ENCODE data around the gene POPDC2. TPM values are rescaled to one million over a fixed set of nuclear protein-coding genes. Genes with fewer than 3 reads are reported as not detected.
A peak's percentile ranks its signal among the peaks of the same experiment; 100 is the strongest.
"Not testable (repeated sequence)": the region's sequence is repeated elsewhere in the genome, so short reads cannot be mapped to it uniquely, and the experiment has no call there.

Gene POPDC2
- polyA plus RNA-seq, 1 of the 3 experiments (the other 2 are of a cell fraction) = 19.9 TPM

GRCh38 chr3:119679874-119680273 is 19.5 kb upstream of the POPDC2 start:
- Histone ChIP-seq H3F3A (replicated peaks; ENCODE audit: insufficient read depth) (no peaks in the 10 kb centered on the region), H3K27ac (ENCODE audit: low read depth in 2 of 2, low read length in 1 of 2) (peak overlapping the region in 1 of 2 experiments; percentile 81; a peak in 2 of 4 replicates), H3K27me3 (ENCODE audit: insufficient read depth) (no peaks in the 10 kb centered on the region), H3K4me1 (ENCODE audit: control insufficient read depth in 1 of 2, insufficient read depth in 2 of 2, low read depth in 1 of 2, low read length in 1 of 2) (peaks cover 0 to 23% of the 10 kb centered on the region in 2 experiments; a peak in 2 of 4 replicates), H4K20me1 (ENCODE audit: insufficient read depth) (no peaks in the 10 kb centered on the region), H3K36me3 (replicated peaks in 1 of 2; ENCODE audit: control insufficient read depth in 1 of 2, insufficient read depth in 2 of 2, low read length in 1 of 2) (peaks cover 0 to 1% of the 10 kb centered on the region in 2 experiments), H3K4me2 (no peak overlapping the region), H3K9ac (no peak overlapping the region), H3K9me2 (no peaks in the 10 kb centered on the region), H3K79me2 (ENCODE audit: insufficient read depth) (peaks cover 8% of the 10 kb centered on the region; the same call in 1 of the 2 replicates), H3K9me3 (no peaks in the 10 kb centered on the region), H3K4me3 (ENCODE audit: low read depth in 2 of 2, low read length in 1 of 2) (no peak overlapping the region), H2AFZ (ENCODE audit: low read depth) (peak overlapping the region; percentile 66; the same call in 1 of the 2 replicates)
- 0 out of 2 replicates have a peak, but pooled peaks have one; percentile 16 for TF ChIP-seq FOXJ3 (CRISPR knock-in tag; IDR thresholded peaks at IDR 0.05)
- TF ChIP-seq EP300 (IDR thresholded peaks at IDR 0.05; ENCODE audit: borderline replicate concordance in 1 of 2, low read depth in 1 of 2, low read length in 1 of 2) = peak in 1 of 2 experiments; percentile 64; a peak in 1 of 4 replicates
- TF ChIP-seq MXI1 (IDR thresholded peaks at IDR 0.05; ENCODE audit: low read depth, low read length) = no peak
- peak; percentile 65 for TF ChIP-seq GATA2 (CRISPR knock-in tag; IDR thresholded peaks at IDR 0.05)
- TF ChIP-seq POLR2AphosphoS5 (IDR thresholded peaks at IDR 0.05; ENCODE audit: low read depth, low read length) = no peak
- peak; percentile 54; the same call in 1 of the 2 replicates for TF ChIP-seq RCOR1 (IDR thresholded peaks at IDR 0.05; ENCODE audit: low read length)
- ChIA-PET CTCF (interaction anchor here (0.5 to 3.7 kb wide), 16 partner anchors 8 to 797 kb away, joined by 3 to 40 read pairs (median 6); partner anchors contain the start of genes B4GALT4, IGSF11 and TMEM39A), POLR2A (interaction anchor here (0.9 to 1.1 kb wide), 3 partner anchors 182 to 357 kb away, joined by 3 to 4 read pairs (median 3); partner anchors contain the start of gene TMEM39A)
- no peak for DNase-seq

- not testable (repeated sequence) for DNase-seq; H3K79me2 ChIP-seq (ENCODE audit: insufficient read depth); H2AFZ ChIP-seq (ENCODE audit: low read depth); H3K27me3 ChIP-seq (ENCODE audit: insufficient read depth); H3F3A ChIP-seq (replicated peaks; ENCODE audit: insufficient read depth); H3K27ac ChIP-seq (ENCODE audit: low read depth in 2 of 2, low read length in 1 of 2); H3K9me3 ChIP-seq; H4K20me1 ChIP-seq (ENCODE audit: insufficient read depth); H3K4me3 ChIP-seq (ENCODE audit: low read depth in 2 of 2, low read length in 1 of 2); H3K9ac ChIP-seq; H3K36me3 ChIP-seq (replicated peaks in 1 of 2; ENCODE audit: control insufficient read depth in 1 of 2, insufficient read depth in 2 of 2, low read length in 1 of 2); H3K4me2 ChIP-seq; H3K9me2 ChIP-seq
- WGBS (ENCODE audit: low lambda C conversion rate) = 98% methylated on average over 10 of the region's 10 CpGs
- CTCF ChIA-PET = interaction anchor here (0.7 to 1.6 kb wide), 3 partner anchors 14 to 533 kb away, joined by 3 read pairs; partner anchors contain the start of gene TEX55
- POLR2A ChIA-PET = interaction anchor here (1.7 kb wide), 1 partner anchor 178 kb away, joined by 4 read pairs; no protein-coding TSS in a partner anchor
- H3K4me1 ChIP-seq (ENCODE audit: control insufficient read depth in 1 of 2, insufficient read depth in 2 of 2, low read depth in 1 of 2, low read length in 1 of 2) = peaks cover 0 to 27% of the 10 kb centered on the region in 2 experiments; a peak in 2 of 4 replicates
Measured at GRCh38 chr3:119678209-119678608, 17.8 kb upstream of the POPDC2 start.

GRCh38 chr3:119677641-119677934 is 17.2 kb upstream of the POPDC2 start:
- Histone ChIP-seq H3K79me2 (ENCODE audit: insufficient read depth) (peaks cover 8% of the 10 kb centered on the region; the same call in 1 of the 2 replicates), H3K9me3 (no peaks in the 10 kb centered on the region), H3K4me2 (peak overlapping the region; percentile 53; the same call in 1 of the 2 replicates), H4K20me1 (ENCODE audit: insufficient read depth) (no peaks in the 10 kb centered on the region), H3K4me1 (ENCODE audit: control insufficient read depth in 1 of 2, insufficient read depth in 2 of 2, low read depth in 1 of 2, low read length in 1 of 2) (peaks cover 0 to 27% of the 10 kb centered on the region in 2 experiments; a peak in 2 of 4 replicates), H3K4me3 (ENCODE audit: low read depth in 2 of 2, low read length in 1 of 2) (peak overlapping the region; percentile 50 to 52; a peak in 1 of 4 replicates), H3F3A (replicated peaks; ENCODE audit: insufficient read depth) (no peaks in the 10 kb centered on the region), H3K9ac (no peak overlapping the region), H3K27me3 (ENCODE audit: insufficient read depth) (no peaks in the 10 kb centered on the region), H2AFZ (ENCODE audit: low read depth) (peak overlapping the region; percentile 66), H3K27ac (ENCODE audit: low read depth in 2 of 2, low read length in 1 of 2) (peak overlapping the region; percentile 25 to 81; a peak in 3 of 4 replicates), H3K9me2 (no peaks in the 10 kb centered on the region), H3K36me3 (replicated peaks in 1 of 2; ENCODE audit: control insufficient read depth in 1 of 2, insufficient read depth in 2 of 2, low read length in 1 of 2) (peaks cover 5 to 11% of the 10 kb centered on the region in 2 experiments)
- CTCF ChIA-PET = interaction anchor here (1.6 kb wide), 1 partner anchor 13 kb away, joined by 3 read pairs; no protein-coding TSS in a partner anchor
- no peak for DNase-seq
- POLR2A ChIA-PET = interaction anchor here (1.4 to 1.7 kb wide), 3 partner anchors 15 to 214 kb away, joined by 4 read pairs; partner anchors contain the start of gene TMEM39A
- WGBS (ENCODE audit: low lambda C conversion rate) = 84% methylated on average over 6 of the region's 6 CpGs
- TF ChIP-seq IRF3 (IDR thresholded peaks at IDR 0.05; ENCODE audit: low read depth, low read length) (no peak), RCOR1 (IDR thresholded peaks at IDR 0.05; ENCODE audit: low read length) (no peak), ELF1 (IDR thresholded peaks at IDR 0.05) (no peak), REST (IDR thresholded peaks at IDR 0.05; ENCODE audit: low read depth, low read length) (no peak), POLR2AphosphoS5 (IDR thresholded peaks at IDR 0.05; ENCODE audit: low read depth, low read length) (no peak), RAD21 (IDR thresholded peaks at IDR 0.05; ENCODE audit: low read length) (no peak), NFIC (IDR thresholded peaks at IDR 0.05; ENCODE audit: borderline replicate concordance) (no peak), FOXJ3 (CRISPR knock-in tag; IDR thresholded peaks at IDR 0.05) (no peak), TEAD4 (IDR thresholded peaks at IDR 0.05; ENCODE audit: borderline replicate concordance, insufficient read depth) (no peak), GABPA (IDR thresholded peaks at IDR 0.05; ENCODE audit: low read depth) (no peak), MEF2A (IDR thresholded peaks at IDR 0.05; ENCODE audit: borderline replicate concordance, low read depth) (no peak)
